ENCODE results near the gene MPRIP.
"Not testable (repeated sequence)": the region's sequence is repeated elsewhere in the genome, so short reads cannot be mapped to it uniquely, and the experiment has no call there.

MPRIP gene

GRCh38 chr17:17175340-17175739 is 133.1 kb downstream of the MPRIP start:
- H3K9ac ChIP-seq (ENCODE audit: low read length), result no peak overlapping the region
- peaks cover 65% of the 10 kb centered on the region for H3K36me3 ChIP-seq (ENCODE audit: control insufficient read depth, insufficient read depth, low read length)

GRCh38 chr17:17175917-17176316 is 133.7 kb downstream of the MPRIP start:
- no peaks in the 10 kb centered on the region for H3K4me1 ChIP-seq (ENCODE audit: control insufficient read depth, insufficient read depth, low read length)
- H3K36me3 ChIP-seq (ENCODE audit: control insufficient read depth, insufficient read depth, low read length), result peaks cover 69% of the 10 kb centered on the region
- no peak overlapping the region for H3K9ac ChIP-seq (ENCODE audit: low read length)
- no peaks in the 10 kb centered on the region for H3K27me3 ChIP-seq (ENCODE audit: control insufficient read depth, insufficient read depth, low read length)
- H3K27ac ChIP-seq (ENCODE audit: low read depth, low read length), result no peak overlapping the region
- H3K4me3 ChIP-seq (ENCODE audit: low read length), result no peak overlapping the region

More at GRCh38 chr17:17175340-17175739, 133.1 kb downstream of the MPRIP start:
- Histone ChIP-seq H3K27ac (ENCODE audit: low read depth, low read length) (no peak overlapping the region), H3K4me3 (ENCODE audit: low read length) (no peak overlapping the region), H3K4me1 (ENCODE audit: control insufficient read depth, insufficient read depth, low read length) (no peaks in the 10 kb centered on the region), H3K27me3 (ENCODE audit: control insufficient read depth, insufficient read depth, low read length) (no peaks in the 10 kb centered on the region)

GRCh38 chr17:17176341-17176740 is 134.1 kb downstream of the MPRIP start:
- H3K4me3 ChIP-seq (ENCODE audit: low read length), result no peak overlapping the region
- H3K4me1 ChIP-seq (ENCODE audit: control insufficient read depth, insufficient read depth, low read length), result no peaks in the 10 kb centered on the region
- no peak overlapping the region for H3K9ac ChIP-seq (ENCODE audit: low read length)
- no peak overlapping the region for H3K27ac ChIP-seq (ENCODE audit: low read depth, low read length)
- no peaks in the 10 kb centered on the region for H3K27me3 ChIP-seq (ENCODE audit: control insufficient read depth, insufficient read depth, low read length)
- H3K36me3 ChIP-seq (ENCODE audit: control insufficient read depth, insufficient read depth, low read length), result peaks cover 66% of the 10 kb centered on the region

GRCh38 chr17:17177176-17177575 is 134.9 kb downstream of the MPRIP start:
- Histone ChIP-seq H3K9ac (ENCODE audit: low read length) (no peak overlapping the region), H3K4me1 (ENCODE audit: control insufficient read depth, insufficient read depth, low read length) (no peaks in the 10 kb centered on the region), H3K27ac (ENCODE audit: low read depth, low read length) (no peak overlapping the region), H3K36me3 (ENCODE audit: control insufficient read depth, insufficient read depth, low read length) (peaks cover 62% of the 10 kb centered on the region), H3K27me3 (ENCODE audit: control insufficient read depth, insufficient read depth, low read length) (no peaks in the 10 kb centered on the region), H3K4me3 (ENCODE audit: low read length) (no peak overlapping the region)

- H3K4me1 ChIP-seq (ENCODE audit: control insufficient read depth, insufficient read depth, low read length), result no peaks in the 10 kb centered on the region
- H3K36me3 ChIP-seq (ENCODE audit: control insufficient read depth, insufficient read depth, low read length), result peaks cover 59% of the 10 kb centered on the region
Measured at GRCh38 chr17:17179371-17179827, 137.1 kb downstream of the MPRIP start.

GRCh38 chr17:17180141-17180603 is 137.9 kb downstream of the MPRIP start:
- Histone ChIP-seq H3K4me1 (ENCODE audit: control insufficient read depth, insufficient read depth, low read length) (no peaks in the 10 kb centered on the region), H3K9ac (ENCODE audit: low read length) (no peak overlapping the region), H3K27me3 (ENCODE audit: control insufficient read depth, insufficient read depth, low read length) (no peaks in the 10 kb centered on the region), H3K36me3 (ENCODE audit: control insufficient read depth, insufficient read depth, low read length) (peaks cover 53% of the 10 kb centered on the region), H3K27ac (ENCODE audit: low read depth, low read length) (peak overlapping the region; percentile 49), H3K4me3 (ENCODE audit: low read length) (no peak overlapping the region)

More at GRCh38 chr17:17179371-17179827, 137.1 kb downstream of the MPRIP start:
- Histone ChIP-seq H3K27ac (ENCODE audit: low read depth, low read length) (no peak overlapping the region), H3K27me3 (ENCODE audit: control insufficient read depth, insufficient read depth, low read length) (no peaks in the 10 kb centered on the region), H3K9ac (ENCODE audit: low read length) (no peak overlapping the region), H3K4me3 (ENCODE audit: low read length) (no peak overlapping the region)

- no peak overlapping the region for H3K4me3 ChIP-seq (ENCODE audit: low read length)
- peaks cover 46% of the 10 kb centered on the region for H3K36me3 ChIP-seq (ENCODE audit: control insufficient read depth, insufficient read depth, low read length)
- no peaks in the 10 kb centered on the region for H3K4me1 ChIP-seq (ENCODE audit: control insufficient read depth, insufficient read depth, low read length)
- H3K27ac ChIP-seq (ENCODE audit: low read depth, low read length), result no peak overlapping the region
- no peaks in the 10 kb centered on the region for H3K27me3 ChIP-seq (ENCODE audit: control insufficient read depth, insufficient read depth, low read length)
- H3K9ac ChIP-seq (ENCODE audit: low read length), result no peak overlapping the region
Measured at GRCh38 chr17:17180741-17181525, 138.7 kb downstream of the MPRIP start.

GRCh38 chr17:17181666-17182597 is 139.7 kb downstream of the MPRIP start:
- Histone ChIP-seq H3K36me3 (ENCODE audit: control insufficient read depth, insufficient read depth, low read length) (peaks cover 36% of the 10 kb centered on the region), H3K9ac (ENCODE audit: low read length) (no peak overlapping the region), H3K4me3 (ENCODE audit: low read length) (no peak overlapping the region), H3K4me1 (ENCODE audit: control insufficient read depth, insufficient read depth, low read length) (no peaks in the 10 kb centered on the region), H3K27me3 (ENCODE audit: control insufficient read depth, insufficient read depth, low read length) (no peaks in the 10 kb centered on the region), H3K27ac (ENCODE audit: low read depth, low read length) (no peak overlapping the region)

GRCh38 chr17:17182598-17183136 is 140.4 kb downstream of the MPRIP start:
- Histone ChIP-seq H3K27me3 (ENCODE audit: control insufficient read depth, insufficient read depth, low read length) (no peaks in the 10 kb centered on the region), H3K4me1 (ENCODE audit: control insufficient read depth, insufficient read depth, low read length) (no peaks in the 10 kb centered on the region), H3K27ac (ENCODE audit: low read depth, low read length) (no peak overlapping the region), H3K4me3 (ENCODE audit: low read length) (no peak overlapping the region), H3K36me3 (ENCODE audit: control insufficient read depth, insufficient read depth, low read length) (peaks cover 30% of the 10 kb centered on the region), H3K9ac (ENCODE audit: low read length) (no peak overlapping the region)

GRCh38 chr17:17183744-17184143 is 141.5 kb downstream of the MPRIP start:
- Histone ChIP-seq H3K4me1 (ENCODE audit: control insufficient read depth, insufficient read depth, low read length) (no peaks in the 10 kb centered on the region), H3K27ac (ENCODE audit: low read depth, low read length) (no peak overlapping the region), H3K4me3 (ENCODE audit: low read length) (no peak overlapping the region), H3K36me3 (ENCODE audit: control insufficient read depth, insufficient read depth, low read length) (peaks cover 27% of the 10 kb centered on the region), H3K9ac (ENCODE audit: low read length) (no peak overlapping the region), H3K27me3 (ENCODE audit: control insufficient read depth, insufficient read depth, low read length) (no peaks in the 10 kb centered on the region)

- not testable (repeated sequence) for H3K9ac ChIP-seq (ENCODE audit: low read length); H3K27me3 ChIP-seq (ENCODE audit: control insufficient read depth, insufficient read depth, low read length); H3K4me3 ChIP-seq (ENCODE audit: low read length); H3K4me1 ChIP-seq (ENCODE audit: control insufficient read depth, insufficient read depth, low read length); H3K27ac ChIP-seq (ENCODE audit: low read depth, low read length)
- H3K36me3 ChIP-seq (ENCODE audit: control insufficient read depth, insufficient read depth, low read length), result peaks cover 26% of the 10 kb centered on the region
Measured at GRCh38 chr17:17184985-17185757, 142.9 kb downstream of the MPRIP start.

Measured in rectal smooth muscle tissue (tissue), 1 donor.